Measurements from ENCODE around the gene MICAL3.

The MICAL3 gene

DNA sequence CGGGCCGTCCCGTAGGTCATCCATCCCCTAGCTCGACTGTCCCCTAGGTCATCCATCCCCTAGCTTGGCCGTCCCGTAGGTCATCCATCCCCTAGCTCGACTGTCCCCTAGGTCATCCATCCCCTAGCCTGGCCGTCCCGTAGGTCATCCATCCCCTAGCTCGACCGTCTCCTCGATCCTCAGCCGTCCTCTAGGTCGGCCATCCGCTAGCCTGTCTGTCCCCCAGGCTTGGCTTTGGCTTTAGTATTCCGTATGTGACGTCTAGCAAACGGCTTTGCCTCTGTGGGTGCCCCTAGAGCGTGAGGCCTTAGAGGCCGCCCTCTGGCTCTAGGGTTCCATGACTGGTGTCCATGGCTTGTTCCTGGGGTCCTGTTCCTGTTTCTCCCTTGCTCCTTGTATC lies 209.5 kb downstream of the MICAL3 start:
- H3K4me3 ChIP-seq (ENCODE audit: low read length) = no peak overlapping the region
- TF ChIP-seq, protein P1, sequence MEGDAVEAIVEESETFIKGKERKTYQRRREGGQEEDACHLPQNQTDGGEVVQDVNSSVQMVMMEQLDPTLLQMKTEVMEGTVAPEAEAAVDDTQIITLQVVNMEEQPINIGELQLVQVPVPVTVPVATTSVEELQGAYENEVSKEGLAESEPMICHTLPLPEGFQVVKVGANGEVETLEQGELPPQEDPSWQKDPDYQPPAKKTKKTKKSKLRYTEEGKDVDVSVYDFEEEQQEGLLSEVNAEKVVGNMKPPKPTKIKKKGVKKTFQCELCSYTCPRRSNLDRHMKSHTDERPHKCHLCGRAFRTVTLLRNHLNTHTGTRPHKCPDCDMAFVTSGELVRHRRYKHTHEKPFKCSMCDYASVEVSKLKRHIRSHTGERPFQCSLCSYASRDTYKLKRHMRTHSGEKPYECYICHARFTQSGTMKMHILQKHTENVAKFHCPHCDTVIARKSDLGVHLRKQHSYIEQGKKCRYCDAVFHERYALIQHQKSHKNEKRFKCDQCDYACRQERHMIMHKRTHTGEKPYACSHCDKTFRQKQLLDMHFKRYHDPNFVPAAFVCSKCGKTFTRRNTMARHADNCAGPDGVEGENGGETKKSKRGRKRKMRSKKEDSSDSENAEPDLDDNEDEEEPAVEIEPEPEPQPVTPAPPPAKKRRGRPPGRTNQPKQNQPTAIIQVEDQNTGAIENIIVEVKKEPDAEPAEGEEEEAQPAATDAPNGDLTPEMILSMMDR (conservative IDR thresholded peaks at IDR 0.05; ENCODE audit: low read length) = no peak
- no peak for DNase-seq (ENCODE audit: low read depth)

DNA sequence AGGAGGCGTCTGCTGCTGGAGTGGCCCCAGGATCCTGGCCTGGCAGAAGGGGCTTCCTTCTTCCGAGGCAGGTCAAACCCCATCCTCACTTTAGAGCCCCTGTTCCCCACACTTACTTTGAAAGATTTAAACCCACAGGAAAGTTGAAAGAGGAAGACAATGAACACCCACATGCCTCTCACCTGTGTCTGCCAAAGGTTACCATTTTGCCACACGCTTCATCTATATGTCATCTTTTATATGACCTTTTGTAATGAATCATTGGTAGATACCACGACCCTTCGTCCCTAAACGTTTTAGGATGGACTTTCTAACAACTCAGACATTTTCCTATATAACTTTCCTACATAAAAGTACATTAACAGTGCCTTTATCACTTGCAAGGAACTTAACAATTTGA lies 210.3 kb downstream of the MICAL3 start:
- no peak for DNase-seq (ENCODE audit: low read depth)
- TF ChIP-seq, protein P1 (conservative IDR thresholded peaks at IDR 0.05; ENCODE audit: low read length) = no peak
- no peak overlapping the region for H3K4me3 ChIP-seq (ENCODE audit: low read length)

DNA sequence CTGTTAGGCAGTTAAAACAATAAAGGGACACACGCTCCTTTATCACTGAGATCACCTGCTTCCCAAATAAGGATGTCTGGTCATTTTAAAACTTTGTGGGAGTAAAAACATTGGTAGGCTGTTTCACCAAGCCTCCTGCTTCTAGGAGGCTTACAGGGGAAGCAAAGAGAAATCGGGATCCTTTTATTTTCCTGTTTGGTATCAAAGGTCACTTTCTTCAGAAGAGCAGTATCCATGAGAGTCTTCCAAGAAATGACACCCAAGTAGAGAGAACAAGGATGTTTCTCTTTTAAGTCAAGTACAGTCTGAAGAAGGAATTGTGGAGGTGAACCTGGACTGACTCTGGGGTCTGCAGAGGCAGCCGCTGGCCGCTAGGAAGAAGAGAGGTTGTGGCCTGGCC lies 213.2 kb downstream of the MICAL3 start:
- H3K4me3 ChIP-seq (ENCODE audit: low read length) = no peak overlapping the region
- TF ChIP-seq, protein P1 (conservative IDR thresholded peaks at IDR 0.05; ENCODE audit: low read length) = no peak
- no peak for DNase-seq (ENCODE audit: low read depth)

DNA sequence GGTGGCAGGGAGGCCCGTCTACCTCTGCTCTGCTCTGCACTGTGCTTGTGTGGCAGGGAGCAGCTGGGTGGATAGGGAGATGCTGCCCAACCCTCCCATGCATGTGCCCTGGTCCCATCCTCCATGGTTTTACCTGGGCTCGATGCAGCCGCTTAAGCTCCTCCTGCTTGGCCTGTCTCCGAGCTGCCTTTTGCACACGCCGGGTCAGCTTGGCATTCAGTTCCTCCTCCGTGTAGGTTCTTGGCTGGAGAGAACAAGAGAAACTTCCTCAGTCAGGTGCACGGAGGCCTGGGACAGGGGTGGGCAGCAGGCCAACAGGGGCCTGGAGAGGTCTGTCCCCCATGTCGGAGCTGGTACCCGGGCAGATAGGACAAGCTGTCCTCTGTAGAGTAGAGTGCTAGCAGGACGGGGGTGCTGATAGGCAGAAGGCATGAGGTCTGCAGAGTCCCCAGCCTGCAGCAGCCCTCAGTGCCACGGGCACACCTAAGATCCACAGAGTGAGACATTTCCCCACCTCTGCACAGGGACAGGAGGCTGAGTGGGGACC lies 213.7 kb downstream of the MICAL3 start:
- TF ChIP-seq, protein P1 (conservative IDR thresholded peaks at IDR 0.05; ENCODE audit: low read length) = no peak
- no peak for DNase-seq (ENCODE audit: low read depth)
- H3K4me3 ChIP-seq (ENCODE audit: low read length) = no peak overlapping the region

DNA sequence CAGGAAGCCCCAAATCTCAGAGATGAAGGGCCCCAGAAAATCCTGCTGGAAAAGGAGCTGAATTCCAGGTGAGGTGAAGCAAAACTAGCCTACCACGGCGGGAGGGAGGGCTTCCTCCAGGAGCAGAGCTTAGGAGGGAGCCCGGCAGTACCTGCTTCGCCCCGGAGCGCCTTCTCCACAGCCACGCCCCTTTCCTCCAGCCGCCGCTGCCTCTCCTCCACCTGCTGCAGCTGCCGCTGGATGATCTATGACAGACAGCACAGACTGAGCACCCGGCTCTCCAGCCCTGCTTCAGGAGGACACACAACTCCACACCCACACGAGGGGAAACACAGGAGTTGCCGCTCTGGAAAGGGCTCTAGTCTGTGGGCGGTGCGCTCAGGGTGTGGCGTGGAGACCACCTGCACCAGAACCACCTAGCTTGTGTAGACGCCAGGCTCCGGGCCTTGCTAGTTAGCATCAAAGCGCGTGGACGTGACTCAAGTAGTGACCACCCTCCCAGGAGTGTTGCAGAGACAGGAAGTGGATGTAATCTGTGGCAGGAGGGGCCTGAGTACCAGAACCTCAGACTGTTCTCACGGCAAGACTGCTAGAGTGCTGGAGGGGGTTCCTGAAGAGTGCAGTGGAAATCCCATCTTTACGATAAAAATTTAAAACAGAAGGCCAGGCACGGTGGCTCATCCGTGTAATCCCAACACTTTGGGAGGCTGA lies 215.5 kb downstream of the MICAL3 start:
- no peak for DNase-seq (ENCODE audit: low read depth)
- no peak overlapping the region for H3K4me3 ChIP-seq (ENCODE audit: low read length)
- TF ChIP-seq, protein P1 (conservative IDR thresholded peaks at IDR 0.05; ENCODE audit: low read length) = no peak

DNA sequence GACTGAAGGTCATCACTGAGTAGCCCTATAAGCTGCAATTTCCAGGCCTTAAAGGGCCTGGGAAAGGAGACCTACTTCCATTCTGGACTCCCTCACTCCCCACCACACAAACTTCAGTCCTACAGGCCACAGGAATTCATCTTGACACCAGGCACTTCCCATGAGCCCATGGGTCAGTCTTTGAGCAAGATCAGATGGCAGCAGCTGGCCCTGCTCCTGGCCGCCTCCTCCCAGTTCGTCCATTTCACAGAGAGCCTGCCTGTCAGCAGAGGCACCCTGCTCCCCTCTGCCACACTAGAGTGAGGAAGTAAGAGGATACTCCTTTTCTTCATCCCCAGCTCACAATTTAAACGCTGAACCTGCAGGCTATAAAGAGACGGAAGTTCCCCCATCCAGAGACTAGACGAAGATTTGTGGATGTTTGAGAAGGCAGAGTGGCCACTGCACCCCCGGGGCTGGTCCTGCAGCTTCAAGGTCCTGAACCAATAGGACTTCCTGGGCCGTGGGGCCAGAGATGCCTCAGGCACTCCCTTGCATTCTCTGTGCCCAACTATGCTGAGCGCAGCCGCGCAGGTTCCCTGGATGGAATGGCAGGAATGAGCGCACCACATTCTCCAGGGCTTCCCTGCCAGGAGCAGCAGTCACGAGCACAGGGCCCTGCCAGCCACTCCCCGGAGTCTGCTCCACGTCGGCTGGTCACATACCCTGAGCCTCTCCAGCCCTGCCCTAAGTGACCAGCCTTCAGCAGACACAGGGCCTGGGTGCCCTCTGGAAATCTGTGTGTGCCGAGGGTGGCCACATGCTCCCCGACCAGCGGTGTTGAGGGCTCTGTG lies 216.6 kb downstream of the MICAL3 start:
- no peak overlapping the region for H3K4me3 ChIP-seq (ENCODE audit: low read length)
- DNase-seq (ENCODE audit: low read depth) = peak; percentile 70
- TF ChIP-seq, protein P1 (conservative IDR thresholded peaks at IDR 0.05; ENCODE audit: low read length) = no peak
